DOHH2 (cell line): ENCODE results near the gene CENPT.

Experiments used
- H3F3A ChIP-seq: fragments of 200-600 bp; sonication (generic), shearing (Covaris generic); 2 replicates; pipeline ENCODE4 v1.6.0; 2016; ENCODE audit warnings: antibody characterized with exemption, mild to moderate bottlenecking; ENCODE audit not compliant: control insufficient read depth, insufficient read depth
- H3K27ac ChIP-seq: fragments of 200-600 bp; sonication (generic); 2 replicates; pipeline ENCODE4 v1.5.1; 2014; ENCODE audit warnings: low read depth, mild to moderate bottlenecking, low read length, moderate library complexity
- H3K27me3 ChIP-seq: fragments of 200-600 bp; sonication (generic); 2 replicates; pipeline ENCODE4 v1.6.1; 2014; ENCODE audit warnings: mild to moderate bottlenecking, low read length, mixed read lengths; ENCODE audit not compliant: control insufficient read depth
- H3K36me3 ChIP-seq: fragments of 200-600 bp; sonication (generic); 2 replicates; pipeline ENCODE4 v1.6.1; 2014; ENCODE audit warnings: mild to moderate bottlenecking, low read length, moderate library complexity, mixed read lengths; ENCODE audit not compliant: control insufficient read depth
- H3K4me1 ChIP-seq: fragments of 200-600 bp; sonication (generic); 2 replicates; pipeline ENCODE4 v1.6.1; 2014; ENCODE audit warnings: mild to moderate bottlenecking, low read length, mixed read lengths; ENCODE audit not compliant: control insufficient read depth
- H3K4me2 ChIP-seq: fragments of 200-600 bp; sonication (generic); 2 replicates; pipeline ENCODE4 v1.6.0; 2014; ENCODE audit warnings: mild to moderate bottlenecking, low read length, moderate library complexity
- H3K4me3 ChIP-seq: fragments of 200-600 bp; sonication (generic); 2 replicates; pipeline ENCODE4 v1.5.1; 2014; ENCODE audit warnings: mild to moderate bottlenecking, low read length, mixed read lengths
- H3K79me2 ChIP-seq: fragments of 200-600 bp; sonication (generic); 2 replicates; pipeline ENCODE4 v1.6.1; 2014; ENCODE audit warnings: mild to moderate bottlenecking, low read length, mixed read lengths; ENCODE audit not compliant: control insufficient read depth
- H3K9me2 ChIP-seq: fragments of 200-600 bp; sonication (generic); replicated peaks from 2 replicates; pipeline ENCODE4 v1.6.1; 2014; ENCODE audit warnings: mild to moderate bottlenecking, low read length, mixed read lengths; ENCODE audit not compliant: control insufficient read depth
- H3K9me3 ChIP-seq: fragments of 200-600 bp; sonication (generic); 2 replicates; pipeline ENCODE4 v1.6.1; 2014; ENCODE audit warnings: antibody characterized with exemption, low read length, mixed read lengths; ENCODE audit not compliant: control insufficient read depth, insufficient read depth
- H4K20me1 ChIP-seq: fragments of 200-600 bp; sonication (generic); 2 replicates; pipeline ENCODE4 v1.6.0; 2014; ENCODE audit warnings: low read depth, mild to moderate bottlenecking, antibody characterized with exemption, low read length, moderate library complexity; ENCODE audit not compliant: control insufficient read depth, insufficient read depth
- CTCF ChIP-seq: fragments of 200-600 bp; sonication (generic); IDR thresholded peaks from one replicate; pipeline ENCODE4 v1.5.1; 2014; ENCODE audit warnings: antibody characterized with exemption, mild to moderate bottlenecking, low read depth, low read length; ENCODE audit not compliant: poor library complexity, severe bottlenecking
- EZH2phosphoT487 ChIP-seq: fragments of 200-600 bp; sonication (generic); IDR thresholded peaks from 2 replicates; pipeline ENCODE4 v1.6.1; 2017; ENCODE audit warnings: borderline replicate concordance, mild to moderate bottlenecking, antibody characterized with exemption, low read length, moderate library complexity, mixed read lengths

Gene CENPT

GRCh38 chr16:67820608-67821259 lies 26.8 kb downstream of the CENPT start:
- Histone ChIP-seq H4K20me1 (no peaks in the 10 kb centered on the region), H3K27me3 (no peaks in the 10 kb centered on the region), H3K4me3 (no peak overlapping the region), H3K9me3 (no peaks in the 10 kb centered on the region), H3K36me3 (no peaks in the 10 kb centered on the region), H3K27ac (no peak overlapping the region), H3K4me1 (peaks cover 3% of the 10 kb centered on the region; the same call in 1 of the 2 replicates), H3K9me2 (no peaks in the 10 kb centered on the region), H3K79me2 (no peaks in the 10 kb centered on the region), H3K4me2 (no peak overlapping the region), H3F3A (no peaks in the 10 kb centered on the region)
- TF ChIP-seq EZH2phosphoT487, result no peak
- no peak for TF ChIP-seq CTCF

- H3K4me2 ChIP-seq, result no peak overlapping the region
- TF ChIP-seq CTCF (no peak), EZH2phosphoT487 (no peak)
- H3K27me3 ChIP-seq, result 0 out of 2 replicates have a peak, but pooled peaks cover 2% of the 10 kb centered on the region
- H3K36me3 ChIP-seq, result no peaks in the 10 kb centered on the region
- H3K4me3 ChIP-seq, result no peak overlapping the region
- no peaks in the 10 kb centered on the region for H4K20me1 ChIP-seq
- no peaks in the 10 kb centered on the region for H3F3A ChIP-seq
- H3K27ac ChIP-seq, result no peak overlapping the region
- no peaks in the 10 kb centered on the region for H3K9me2 ChIP-seq
- H3K4me1 ChIP-seq, result peaks cover 3% of the 10 kb centered on the region; the same call in 1 of the 2 replicates
- H3K9me3 ChIP-seq, result no peaks in the 10 kb centered on the region
- H3K79me2 ChIP-seq, result no peaks in the 10 kb centered on the region
Observed at GRCh38 chr16:67814567-67814966, 32.9 kb downstream of the CENPT start.

- no peaks in the 10 kb centered on the region for H3F3A ChIP-seq
- TF ChIP-seq EZH2phosphoT487 (no peak), CTCF (no peak)
- no peak overlapping the region for H3K4me3 ChIP-seq
Observed at GRCh38 chr16:67811899-67812298, 35.6 kb downstream of the CENPT start.

More at GRCh38 chr16:67811899-67812298, 35.6 kb downstream of the CENPT start:
- H3K27me3 ChIP-seq, result 0 out of 2 replicates have a peak, but pooled peaks cover 2% of the 10 kb centered on the region
- H3K9me3 ChIP-seq, result no peaks in the 10 kb centered on the region
- peaks cover 8% of the 10 kb centered on the region for H3K4me1 ChIP-seq
- no peaks in the 10 kb centered on the region for H3K9me2 ChIP-seq
- no peaks in the 10 kb centered on the region for H3K36me3 ChIP-seq
- H3K4me2 ChIP-seq, result no peak overlapping the region
- no peaks in the 10 kb centered on the region for H3K79me2 ChIP-seq
- H4K20me1 ChIP-seq, result no peaks in the 10 kb centered on the region
- H3K27ac ChIP-seq, result no peak overlapping the region
